ENCODE measurements around the gene PLAC9.

The PLAC9 gene

GRCh38 chr10:80160361-80161320 is 28.1 kb downstream of the PLAC9 start:
- DNase-seq (ENCODE audit: low spot score), result no peak

- no peak for DNase-seq (ENCODE audit: low spot score)
These were observed 29.0 kb downstream of the PLAC9 start for GRCh38 chr10:80161321-80162083.

GRCh38 chr10:80163741-80164341 is 31.3 kb downstream of the PLAC9 start:
- DNase-seq (ENCODE audit: low spot score), result no peak

GRCh38 chr10:80164596-80164995 is 32.1 kb downstream of the PLAC9 start:
- no peak for DNase-seq (ENCODE audit: low spot score)

GRCh38 chr10:80165173-80165572 is 32.6 kb downstream of the PLAC9 start:
- DNase-seq (ENCODE audit: low spot score), result no peak

GRCh38 chr10:80166581-80167470 is 34.3 kb downstream of the PLAC9 start:
- no peak for DNase-seq (ENCODE audit: low spot score)

GRCh38 chr10:80167471-80168161 is 35.1 kb downstream of the PLAC9 start:
- DNase-seq (ENCODE audit: low spot score), result no peak

GRCh38 chr10:80168162-80168511 is 35.6 kb downstream of the PLAC9 start:
- no peak for DNase-seq (ENCODE audit: low spot score)

- DNase-seq (ENCODE audit: low spot score), result no peak
These were observed 36.3 kb downstream of the PLAC9 start for GRCh38 chr10:80168679-80169380.

GRCh38 chr10:80170026-80170425 is 37.5 kb downstream of the PLAC9 start:
- no peak for DNase-seq (ENCODE audit: low spot score)

- no peak for DNase-seq (ENCODE audit: low spot score)
These were observed 38.1 kb downstream of the PLAC9 start for GRCh38 chr10:80170641-80171040.

GRCh38 chr10:80171248-80171660 is 38.7 kb downstream of the PLAC9 start:
- DNase-seq (ENCODE audit: low spot score), result no peak

GRCh38 chr10:80172896-80173295 is 40.4 kb downstream of the PLAC9 start:
- DNase-seq (ENCODE audit: low spot score), result no peak

- DNase-seq (ENCODE audit: low spot score), result no peak
These were observed 40.9 kb downstream of the PLAC9 start for GRCh38 chr10:80173466-80173865.

- no peak for DNase-seq (ENCODE audit: low spot score)
These were observed 42.3 kb downstream of the PLAC9 start for GRCh38 chr10:80174641-80175395.

- DNase-seq (ENCODE audit: low spot score), result no peak
These were observed 44.0 kb downstream of the PLAC9 start for GRCh38 chr10:80176526-80176925.

- no peak for DNase-seq (ENCODE audit: low spot score)
These were observed 45.5 kb downstream of the PLAC9 start for GRCh38 chr10:80177781-80178636.

GRCh38 chr10:80182986-80183385 is 50.5 kb downstream of the PLAC9 start:
- no peak for DNase-seq (ENCODE audit: low spot score)

- DNase-seq (ENCODE audit: low spot score), result no peak
These were observed 50.9 kb downstream of the PLAC9 start for GRCh38 chr10:80183436-80183835.
